ENCODE measurements around the gene N4BP2. TPM values are rescaled to one million over a fixed set of nuclear protein-coding genes. Genes with fewer than 3 reads are reported as not detected.

Gene N4BP2
- polyA plus RNA-seq, 1 donor: 10.3 TPM

- DNase-seq: no peak
Observed at GRCh38 chr4:40164459-40164858, 107.8 kb downstream of the N4BP2 start.

GRCh38 chr4:40165916-40166315 is 109.3 kb downstream of the N4BP2 start:
- no peak for DNase-seq

- no peak for DNase-seq
Observed at GRCh38 chr4:40168070-40168469, 111.4 kb downstream of the N4BP2 start.

DNA sequence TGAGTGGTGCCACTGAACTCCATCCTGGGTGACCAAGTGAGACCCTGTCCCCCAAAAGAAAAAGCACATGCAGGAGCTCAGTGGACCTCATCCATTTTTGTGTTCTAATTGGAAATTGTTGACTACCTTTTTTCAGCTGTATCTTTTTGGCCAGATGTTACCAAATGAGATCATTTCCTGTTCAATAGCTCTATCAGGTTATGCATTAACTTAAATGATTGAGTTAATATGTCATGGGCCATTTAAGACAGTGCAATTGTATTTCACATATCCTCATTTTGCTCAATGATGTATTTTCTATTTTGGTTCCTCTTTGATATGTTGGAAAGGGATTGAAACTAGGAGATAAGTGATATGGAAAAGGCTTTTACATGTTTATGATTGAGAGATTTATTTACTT is 113.9 kb downstream of the N4BP2 start:
- no peak for DNase-seq

- no peak for DNase-seq
Observed at GRCh38 chr4:40173470-40173875, 116.8 kb downstream of the N4BP2 start.

- no peak for DNase-seq
Observed at GRCh38 chr4:40176602-40177001, 120.0 kb downstream of the N4BP2 start.

DNA sequence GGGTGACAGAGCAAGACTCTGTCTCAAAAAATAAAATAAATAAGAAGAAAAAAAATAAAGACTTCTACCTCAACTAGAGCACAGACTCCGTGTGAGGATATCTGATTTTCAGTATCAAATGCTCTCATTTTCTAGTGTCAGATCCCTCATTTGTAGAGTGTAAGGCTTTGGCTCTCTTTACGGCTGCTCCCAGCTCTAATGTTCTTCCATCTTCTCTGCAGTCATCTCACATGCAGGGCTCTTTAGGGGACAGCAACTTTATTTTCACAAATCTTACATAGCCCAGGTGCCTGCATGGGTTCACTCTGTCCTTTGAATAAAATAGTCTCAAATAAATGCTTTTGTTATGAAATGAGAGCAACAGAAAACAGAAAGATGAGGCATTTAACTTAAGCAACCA is 120.9 kb downstream of the N4BP2 start:
- no peak for DNase-seq

DNA sequence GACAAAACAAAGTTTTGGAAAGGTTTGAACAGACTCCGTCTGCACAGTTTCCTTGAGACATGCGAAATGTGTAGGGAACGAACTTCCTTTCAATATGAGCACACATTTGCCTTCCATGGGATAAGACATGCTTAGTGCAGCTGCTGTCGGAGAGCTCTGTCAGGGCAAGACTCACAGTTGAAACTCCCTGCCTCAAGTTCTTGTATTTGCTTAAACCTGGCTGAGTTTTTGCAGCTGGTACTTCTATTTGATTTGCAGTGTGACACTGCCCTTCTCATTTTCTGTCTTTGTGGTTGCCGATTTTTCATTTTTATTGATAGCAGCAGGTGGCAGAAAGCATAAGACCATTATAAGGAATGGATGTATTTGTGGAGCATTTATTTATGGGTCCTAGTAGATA is 122.0 kb downstream of the N4BP2 start:
- no peak for DNase-seq

GRCh38 chr4:40179360-40179759 is 122.7 kb downstream of the N4BP2 start:
- no peak for DNase-seq

DNA sequence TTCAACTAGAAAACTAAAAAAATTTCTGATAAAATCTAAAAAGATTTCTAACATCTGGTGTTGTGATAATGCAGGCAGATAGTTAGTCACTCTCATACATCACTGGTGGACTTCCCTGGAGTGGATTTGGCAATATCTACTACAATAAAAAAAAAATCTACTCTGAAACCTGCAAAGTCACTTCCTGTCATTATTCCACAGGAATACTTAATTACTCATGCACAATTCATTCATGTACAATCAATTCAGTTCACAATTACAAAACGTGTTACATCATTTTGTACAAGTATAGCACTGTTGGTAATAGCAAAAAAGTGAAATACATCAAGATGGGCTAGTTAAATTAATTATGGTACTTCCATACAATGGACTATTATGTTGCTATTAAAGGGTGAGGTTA is 123.7 kb downstream of the N4BP2 start:
- DNase-seq: no peak

GRCh38 chr4:40182001-40182400 is 125.4 kb downstream of the N4BP2 start:
- DNase-seq: no peak

DNA sequence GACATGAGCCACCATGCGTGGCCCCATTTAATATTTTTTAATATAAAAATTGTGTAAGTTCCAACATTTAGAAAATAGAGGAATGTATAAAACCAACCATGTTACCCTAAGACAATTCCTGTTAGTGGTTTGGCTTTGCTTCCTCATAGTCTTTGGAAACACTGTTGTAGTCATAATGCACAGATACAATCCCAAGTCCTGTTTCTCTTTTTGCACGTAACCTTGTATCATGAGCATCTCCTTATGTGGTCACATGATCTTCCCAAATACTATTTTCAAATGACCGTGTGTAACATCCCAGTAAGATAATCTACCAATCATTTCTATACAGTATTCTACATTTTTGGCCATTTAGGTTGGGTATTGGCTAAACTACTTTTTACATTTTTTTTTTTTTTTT is 126.3 kb downstream of the N4BP2 start:
- no peak for DNase-seq

GRCh38 chr4:40183615-40184411 is 127.2 kb downstream of the N4BP2 start:
- DNase-seq: no peak

GRCh38 chr4:40185830-40186664 is 129.4 kb downstream of the N4BP2 start:
- no peak for DNase-seq

DNA sequence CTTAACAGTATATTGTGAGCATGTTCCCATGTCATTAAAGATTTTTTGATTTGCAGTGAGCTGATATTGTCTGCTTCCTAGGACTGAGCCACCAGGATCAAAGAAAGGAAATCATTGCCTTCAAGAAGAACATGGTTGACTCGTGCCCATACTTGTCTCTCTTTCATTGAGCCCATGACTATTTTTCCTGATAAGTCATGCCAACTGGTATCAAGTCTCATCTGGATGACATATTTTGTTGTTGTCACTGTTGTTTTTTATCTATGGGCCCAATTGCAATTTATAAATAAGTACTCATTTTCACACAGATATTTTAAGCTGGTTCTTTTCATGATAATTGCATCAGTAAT is 130.0 kb downstream of the N4BP2 start:
- no peak for DNase-seq

GRCh38 chr4:40187386-40187906 is 130.8 kb downstream of the N4BP2 start:
- no peak for DNase-seq

DNA sequence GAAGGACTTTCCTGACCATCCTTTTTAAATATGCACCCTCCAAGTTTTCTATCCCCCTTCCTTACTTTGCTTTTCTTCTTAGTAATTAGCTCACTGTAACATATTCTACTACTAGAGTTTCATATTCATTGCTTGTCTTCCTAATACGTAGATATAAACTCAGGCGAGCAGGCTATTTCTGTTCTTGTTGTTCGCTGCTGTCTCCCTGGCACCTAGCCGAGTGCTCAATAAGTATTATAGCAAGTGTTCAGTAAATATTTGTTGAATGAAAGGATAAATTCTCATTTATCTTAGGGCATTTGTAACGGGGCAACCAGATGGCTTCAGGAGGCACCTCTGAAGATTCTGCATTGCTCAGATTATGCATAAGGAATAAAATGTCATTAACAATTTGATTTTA is 133.4 kb downstream of the N4BP2 start:
- peak; percentile 38 for DNase-seq

DNA sequence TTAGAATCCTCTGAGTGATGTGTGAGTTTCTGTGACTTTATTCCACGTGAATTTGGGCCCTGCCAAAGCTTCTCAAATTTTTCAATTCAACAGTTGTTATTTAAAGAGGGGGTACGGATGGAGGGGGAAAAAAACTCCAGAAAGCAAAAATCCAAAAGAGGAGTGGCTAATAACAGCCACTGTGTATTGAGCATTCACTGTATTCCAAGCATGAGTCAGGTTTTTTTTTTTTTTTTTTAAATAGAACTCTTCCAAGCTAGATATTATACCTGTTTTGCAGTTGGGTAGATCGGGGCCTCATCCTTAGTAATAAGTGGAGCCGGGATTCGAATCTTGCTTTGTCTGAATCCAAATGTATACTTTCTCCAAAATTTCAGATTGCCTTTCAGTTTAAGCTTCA is 133.8 kb downstream of the N4BP2 start:
- DNase-seq: no peak

DNA sequence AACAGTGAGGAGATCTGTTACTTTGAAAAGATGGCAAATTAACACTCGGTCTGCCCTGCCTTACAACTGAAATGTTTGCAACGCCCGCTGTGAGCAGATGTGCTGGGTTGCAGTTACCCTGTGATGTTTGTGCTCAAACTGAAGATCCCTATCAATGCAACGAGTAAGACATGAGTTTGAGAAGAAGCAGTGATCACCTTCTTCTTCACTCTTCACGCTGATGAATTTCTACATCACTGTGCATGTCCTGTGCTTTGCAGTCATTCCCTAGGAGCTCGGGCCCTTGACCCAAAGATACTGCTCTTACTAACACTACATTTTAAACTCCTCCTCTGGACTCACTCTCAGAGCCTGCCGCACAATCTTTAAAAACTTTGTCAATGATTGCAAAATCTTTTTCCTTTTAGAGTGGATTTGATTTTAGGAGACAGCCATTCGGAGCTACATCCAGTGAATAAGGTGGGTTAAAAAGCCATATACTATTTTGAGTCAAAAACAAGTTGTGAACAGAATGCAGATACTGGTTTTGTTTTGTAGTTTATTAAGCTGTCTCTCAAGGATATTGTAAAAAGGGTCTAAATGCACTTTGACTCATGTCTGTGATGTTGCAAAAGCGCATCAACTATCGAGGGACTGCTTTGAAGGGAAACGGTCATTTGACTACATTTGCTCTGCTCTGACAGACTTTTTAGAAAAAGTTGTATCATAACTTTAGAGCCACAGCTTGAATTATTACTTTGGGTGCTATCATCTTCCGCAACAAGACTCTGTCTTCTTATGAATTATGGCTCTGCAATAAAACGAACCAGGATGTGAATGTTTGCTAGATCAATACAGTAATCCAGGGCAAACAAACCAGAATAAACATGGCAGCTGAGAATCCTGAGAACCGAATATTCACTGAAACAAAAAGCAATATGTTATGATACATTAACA is 134.5 kb downstream of the N4BP2 start:
- no peak for DNase-seq

DNA sequence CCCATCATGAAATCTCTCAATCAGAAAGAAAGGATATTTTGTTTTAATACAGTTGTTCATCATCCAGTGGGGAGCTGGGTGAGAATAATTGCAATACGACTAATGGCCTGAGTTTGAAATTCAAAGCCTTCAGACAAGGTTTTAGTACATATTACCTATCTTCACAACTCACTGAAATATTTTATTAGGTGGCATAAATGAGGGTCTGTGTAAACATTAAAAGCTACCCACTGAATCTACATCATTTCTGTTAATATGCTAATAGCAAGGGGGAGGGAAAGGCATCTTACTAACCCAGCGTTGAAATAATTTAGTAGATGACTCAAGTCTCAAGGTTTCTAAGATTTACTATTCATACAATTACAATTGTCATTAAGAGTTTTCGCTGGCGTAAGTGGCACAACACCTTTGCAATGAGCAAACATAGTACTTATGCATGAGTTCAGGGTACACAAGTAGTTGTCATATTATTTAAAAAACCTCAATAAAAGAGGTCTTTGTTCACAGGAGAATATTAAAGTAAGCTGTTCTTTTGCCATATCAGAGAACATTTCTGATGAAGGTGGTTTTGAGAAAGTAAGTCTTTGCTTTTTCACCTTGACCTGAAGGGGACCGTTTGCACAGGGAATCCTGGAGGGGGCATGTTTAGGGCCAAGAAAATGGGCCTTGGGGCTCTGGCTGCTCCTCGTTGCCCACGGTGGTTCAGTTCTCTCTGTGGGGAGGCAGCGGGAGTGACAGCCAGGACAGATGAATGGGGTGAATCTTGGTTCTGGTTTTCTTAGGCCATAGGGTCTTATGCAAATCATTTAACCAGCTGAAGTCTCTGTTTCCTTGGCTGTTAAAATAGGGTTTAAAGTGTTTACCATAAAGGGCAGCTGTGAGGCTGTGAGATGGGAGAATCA is 135.7 kb downstream of the N4BP2 start:
- no peak for DNase-seq

DNA sequence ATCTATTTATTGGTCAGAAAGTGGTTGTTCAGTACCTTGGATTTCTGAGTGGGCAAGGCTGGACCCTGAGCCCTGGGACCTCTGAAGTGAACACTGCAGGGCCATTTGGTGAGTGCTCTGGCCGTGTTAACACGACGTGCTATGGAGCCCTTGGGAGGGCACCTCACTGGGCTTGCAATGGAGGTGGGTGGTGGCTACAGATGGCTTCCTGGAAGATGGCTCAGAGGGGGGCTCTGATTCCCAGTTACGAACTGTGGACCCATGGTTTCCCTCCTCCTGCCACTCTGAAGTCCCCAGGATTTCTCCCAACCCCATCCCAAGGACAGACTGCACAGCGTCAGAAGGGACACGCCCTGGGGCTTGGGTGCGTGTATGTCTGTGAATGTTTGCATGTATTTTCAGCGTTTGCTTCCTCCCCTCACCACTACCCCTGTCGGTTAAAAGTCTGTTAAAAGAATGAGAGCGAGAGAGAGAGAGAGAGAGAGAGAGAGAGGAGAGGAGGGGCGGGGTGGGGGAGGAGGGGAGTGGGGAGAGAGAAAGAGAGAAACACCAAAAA is 136.4 kb downstream of the N4BP2 start:
- no peak for DNase-seq
